ENCODE measurements around the gene PACSIN2.
"Not testable (repeated sequence)": the region's sequence is repeated elsewhere in the genome, so short reads cannot be mapped to it uniquely, and the experiment has no call there.

PACSIN2 gene

GRCh38 chr22:42990131-42990838 is 24.7 kb downstream of the PACSIN2 start:
- DNase-seq = no peak

GRCh38 chr22:42986115-42986514 is 28.8 kb downstream of the PACSIN2 start:
- no peak for DNase-seq

- no peak for DNase-seq
These were observed 29.4 kb downstream of the PACSIN2 start for GRCh38 chr22:42985531-42985905.

- DNase-seq = no peak
These were observed 30.0 kb downstream of the PACSIN2 start for GRCh38 chr22:42984814-42985530.

GRCh38 chr22:42984397-42984796 is 30.6 kb downstream of the PACSIN2 start:
- no peak for DNase-seq

GRCh38 chr22:42983470-42983869 is 31.5 kb downstream of the PACSIN2 start:
- DNase-seq = no peak

DNA sequence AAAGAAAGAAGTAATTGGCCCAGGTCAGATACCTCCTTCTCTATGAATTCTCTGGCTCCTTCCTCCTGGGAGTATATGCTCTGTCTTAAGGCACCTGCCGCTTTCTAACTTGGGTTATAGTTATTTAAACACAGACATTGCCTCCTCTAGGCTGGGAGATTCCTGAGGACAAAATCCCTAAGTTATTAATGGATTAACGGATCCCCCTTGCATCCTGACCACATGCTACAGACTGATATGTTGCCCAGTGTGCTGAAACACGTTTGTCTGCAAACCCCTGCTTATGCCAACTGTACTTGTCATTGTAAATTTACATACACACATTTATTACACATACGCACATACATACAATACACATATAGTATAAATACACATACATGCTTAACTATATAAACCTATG is 35.3 kb downstream of the PACSIN2 start:
- no peak for DNase-seq

- DNase-seq = no peak
These were observed 36.4 kb downstream of the PACSIN2 start for GRCh38 chr22:42978453-42979103.

- no peak for DNase-seq
These were observed 37.4 kb downstream of the PACSIN2 start for GRCh38 chr22:42977569-42977968.

GRCh38 chr22:42976217-42976933 is 38.6 kb downstream of the PACSIN2 start:
- no peak for DNase-seq

- DNase-seq = no peak
These were observed 40.7 kb downstream of the PACSIN2 start for GRCh38 chr22:42974223-42974622.

DNA sequence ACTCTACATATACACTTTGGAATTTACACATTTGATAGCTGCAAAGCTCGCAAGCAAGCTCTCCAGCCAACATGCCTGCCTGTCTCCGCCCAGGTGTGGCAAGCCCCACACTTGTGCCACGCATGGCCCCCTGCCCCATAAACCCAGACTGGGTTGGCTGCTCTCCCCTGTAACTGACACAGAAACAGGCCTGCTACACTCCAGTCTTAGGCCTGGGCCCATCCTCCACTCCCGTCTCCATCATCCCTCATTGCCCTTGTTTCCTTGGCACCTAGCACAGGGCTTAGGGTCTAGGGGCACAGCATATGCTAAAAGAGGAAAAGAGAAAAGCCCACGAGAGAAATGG is 41.4 kb downstream of the PACSIN2 start:
- DNase-seq = no peak

DNA sequence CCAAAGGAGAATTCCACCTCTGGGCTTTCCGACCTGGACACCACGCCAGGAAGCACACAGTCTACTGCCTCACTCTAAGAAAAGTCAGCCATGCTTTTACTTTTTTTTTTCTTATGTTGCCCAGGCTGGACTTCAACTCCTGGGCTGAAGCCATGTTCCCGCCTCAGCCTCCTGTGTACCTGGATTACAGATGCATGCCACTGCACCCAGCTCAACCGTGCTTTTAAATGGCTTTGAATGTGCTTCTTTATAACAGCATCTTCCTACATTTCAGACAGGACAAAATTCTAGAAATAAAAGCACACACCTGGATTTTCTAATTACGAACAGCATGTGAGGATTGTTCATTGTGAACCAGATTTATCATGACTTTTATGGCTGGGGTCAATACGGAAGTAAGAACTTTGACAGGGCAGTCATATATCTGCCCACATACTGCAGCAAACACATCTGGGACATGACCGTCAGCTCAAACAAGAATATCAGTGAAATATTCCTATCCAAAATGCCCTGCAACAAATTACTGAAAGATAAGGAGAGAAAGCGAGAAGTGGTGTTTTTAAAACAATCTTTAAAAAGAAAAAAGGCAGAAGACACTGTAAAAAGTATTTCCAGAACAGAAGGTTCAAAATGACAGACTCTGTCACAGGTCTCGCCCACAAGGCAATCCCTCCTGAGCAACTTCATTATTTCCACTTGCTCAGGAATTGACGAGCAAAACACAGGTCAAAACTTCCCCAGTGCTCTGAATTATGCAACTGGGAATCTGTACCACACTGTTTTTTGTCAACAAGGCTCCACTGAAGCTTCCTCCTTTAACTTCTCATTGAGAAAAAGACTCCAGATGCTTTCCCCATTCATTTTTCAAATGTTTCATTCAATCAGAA is 42.1 kb downstream of the PACSIN2 start:
- no peak for DNase-seq

DNA sequence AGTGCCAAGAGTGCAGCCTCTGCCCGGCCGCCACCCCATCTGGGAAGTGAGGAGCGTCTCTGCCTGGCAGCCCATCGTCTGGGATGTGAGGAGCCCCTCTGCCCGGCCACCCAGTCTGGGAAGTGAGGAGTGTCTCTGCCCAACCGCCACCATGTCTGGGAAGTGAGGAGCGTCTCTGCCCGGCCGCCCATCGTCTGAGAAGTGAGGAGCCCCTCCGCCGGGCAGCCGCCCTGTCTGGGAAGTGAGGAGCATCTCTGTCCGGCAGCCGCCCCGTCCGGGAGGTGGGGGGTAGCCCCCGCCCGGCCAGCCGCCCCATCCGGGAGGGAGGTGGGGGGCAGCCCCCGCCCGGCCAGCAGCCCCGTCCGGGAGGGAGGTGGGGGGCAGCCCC is 43.5 kb downstream of the PACSIN2 start:
- DNase-seq = not testable (repeated sequence)

GRCh38 chr22:42970029-42970428 is 44.9 kb downstream of the PACSIN2 start:
- DNase-seq = no peak

DNA sequence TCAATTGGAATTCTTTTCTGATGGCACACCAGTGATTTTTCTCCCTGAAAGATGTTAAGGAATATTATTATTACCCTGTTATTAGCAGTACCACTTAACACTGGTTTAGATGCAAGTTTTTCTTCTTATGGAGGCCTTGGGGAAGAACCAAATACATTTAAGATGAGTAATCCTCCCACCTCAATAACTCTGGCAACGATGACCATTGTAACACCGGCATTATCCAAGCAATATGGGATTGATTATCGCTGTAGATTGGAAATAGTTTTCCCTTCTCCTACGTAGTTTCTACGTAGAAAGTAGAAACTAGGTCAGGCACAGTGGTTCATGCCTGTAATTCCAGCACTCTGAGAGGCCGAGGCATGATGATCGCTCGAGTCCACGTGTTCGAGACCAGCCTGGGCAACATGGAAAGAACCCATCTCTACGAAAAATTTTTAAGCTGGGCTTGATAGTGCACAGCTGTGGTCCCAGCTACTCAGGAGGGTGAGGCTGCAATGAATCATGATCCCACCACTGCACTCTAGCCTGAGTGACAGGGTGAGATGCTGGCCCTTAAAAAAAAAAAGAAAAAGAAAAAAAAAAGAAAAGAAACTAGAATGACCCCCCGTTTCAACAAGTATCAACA is 45.5 kb downstream of the PACSIN2 start:
- no peak for DNase-seq

GRCh38 chr22:42967933-42968332 is 47.0 kb downstream of the PACSIN2 start:
- DNase-seq = no peak

- no peak for DNase-seq
These were observed 47.9 kb downstream of the PACSIN2 start for GRCh38 chr22:42967005-42967404.

GRCh38 chr22:42966497-42966896 is 48.5 kb downstream of the PACSIN2 start:
- DNase-seq = no peak

DNA sequence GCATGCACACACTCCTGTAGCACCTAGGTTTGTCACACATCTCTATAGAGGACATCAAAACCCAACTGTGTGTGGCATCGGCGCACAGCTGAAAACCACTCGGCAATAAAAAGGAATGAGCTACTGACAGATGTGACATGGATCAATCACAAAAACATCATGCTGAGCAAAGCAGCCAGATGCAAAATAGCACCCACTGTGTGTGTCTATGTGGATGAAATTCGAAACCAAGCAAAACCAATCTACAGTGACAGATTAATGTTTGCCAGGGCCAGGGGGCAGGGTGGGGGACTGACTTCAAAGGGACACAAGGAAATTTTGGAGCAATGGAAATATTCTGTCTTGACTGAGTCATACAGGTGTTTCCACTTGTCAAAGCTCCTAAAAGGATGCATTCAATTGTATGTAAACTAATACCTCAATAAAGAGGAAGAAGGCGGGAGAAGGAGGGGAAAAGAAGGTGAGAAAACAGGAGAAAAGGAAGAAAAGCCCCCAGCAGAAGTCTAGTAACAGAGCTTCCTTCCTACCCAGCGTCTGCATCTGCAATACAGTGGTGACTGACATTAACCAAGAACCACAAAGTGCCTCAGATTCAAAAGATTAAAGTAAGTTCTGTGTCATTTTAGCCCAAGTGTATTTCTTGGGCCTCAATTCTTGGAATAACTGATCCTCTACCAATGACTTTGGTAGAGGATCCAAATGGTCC is 49.8 kb downstream of the PACSIN2 start:
- DNase-seq = no peak

DNA sequence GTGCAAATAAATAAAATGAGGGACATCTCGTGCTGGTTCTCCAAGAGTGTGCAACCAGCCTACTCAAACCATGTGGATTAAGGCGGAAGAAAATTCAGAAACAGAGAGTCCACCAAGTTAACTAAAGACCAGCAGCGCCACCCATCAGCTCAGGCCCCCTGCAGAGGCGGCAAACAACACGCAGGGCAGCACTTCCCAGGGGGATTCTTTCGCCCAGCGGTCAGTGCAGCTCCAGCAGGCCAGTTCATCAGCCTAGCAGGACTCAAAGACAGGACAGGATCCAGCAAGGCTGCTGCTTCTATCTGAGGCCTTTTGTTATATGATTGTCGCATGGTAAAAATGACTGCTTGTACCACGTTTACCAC is 51.7 kb downstream of the PACSIN2 start:
- DNase-seq = no peak
